ENCODE measurements around the gene SH2D7. TPM values are rescaled to one million over a fixed set of nuclear protein-coding genes. Genes with fewer than 3 reads are reported as not detected.

Gene SH2D7
- polyA plus RNA-seq, 2 of the 4 experiments (the other 2 are of a cell fraction): not detected

DNA sequence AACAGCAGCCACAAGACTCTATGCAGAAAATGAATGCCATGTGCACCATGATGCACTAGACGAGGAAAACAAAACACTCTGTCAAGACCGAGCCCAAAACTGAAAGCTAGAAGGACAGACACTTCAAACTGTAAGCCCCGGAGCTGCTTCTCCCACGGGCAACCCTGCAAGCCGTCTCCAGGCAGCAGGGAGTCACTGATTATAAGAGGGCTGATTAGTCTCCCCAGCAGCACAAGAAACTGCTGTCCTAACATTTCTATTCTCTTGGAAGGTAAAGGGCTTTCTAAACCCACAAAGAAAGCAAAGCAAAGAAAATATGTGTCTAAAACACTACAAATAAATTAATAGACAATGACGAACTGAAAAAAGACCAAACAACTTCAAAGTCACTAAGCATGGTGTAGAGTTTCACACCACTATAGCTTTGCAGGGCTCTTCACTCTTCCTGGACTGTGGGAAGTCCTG, 30.4 kb upstream of the SH2D7 start (continued):
- TF ChIP-seq, protein P1, sequence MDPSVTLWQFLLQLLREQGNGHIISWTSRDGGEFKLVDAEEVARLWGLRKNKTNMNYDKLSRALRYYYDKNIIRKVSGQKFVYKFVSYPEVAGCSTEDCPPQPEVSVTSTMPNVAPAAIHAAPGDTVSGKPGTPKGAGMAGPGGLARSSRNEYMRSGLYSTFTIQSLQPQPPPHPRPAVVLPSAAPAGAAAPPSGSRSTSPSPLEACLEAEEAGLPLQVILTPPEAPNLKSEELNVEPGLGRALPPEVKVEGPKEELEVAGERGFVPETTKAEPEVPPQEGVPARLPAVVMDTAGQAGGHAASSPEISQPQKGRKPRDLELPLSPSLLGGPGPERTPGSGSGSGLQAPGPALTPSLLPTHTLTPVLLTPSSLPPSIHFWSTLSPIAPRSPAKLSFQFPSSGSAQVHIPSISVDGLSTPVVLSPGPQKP (IDR thresholded peaks at IDR 0.05; ENCODE audit: low read depth, low read length): no peak

DNA sequence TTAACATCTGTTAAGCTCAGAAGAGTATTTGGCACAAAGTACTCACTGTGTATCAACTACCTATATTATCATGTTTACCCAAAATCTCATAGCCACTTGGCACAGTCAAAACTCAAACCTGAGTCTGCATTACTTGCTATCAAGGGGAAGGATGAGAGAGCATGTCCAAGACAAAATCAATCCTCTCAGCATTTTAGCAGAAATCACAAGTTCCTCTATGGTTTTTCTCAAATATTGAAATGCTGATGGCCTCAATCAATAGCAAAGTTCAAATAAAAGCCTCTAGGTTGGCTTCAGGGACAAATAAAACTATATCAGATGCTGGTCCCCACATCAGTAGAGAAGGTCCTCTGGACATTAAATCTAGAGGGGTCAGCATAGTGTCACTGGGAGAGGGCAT, 29.1 kb upstream of the SH2D7 start:
- Histone ChIP-seq H3K4me1 (peaks cover 40% of the 10 kb centered on the region), H3K9me3 (no peaks in the 10 kb centered on the region), H3K4me2 (no peak overlapping the region), H3K27ac (no peak overlapping the region), H3K4me3 (no peak overlapping the region)
- ATAC-seq (no peak), DNase-seq (ENCODE audit: low read depth in 1 of 2, low spot score in 1 of 2) (no peak), FAIRE-seq (no peak)
- POLR2A ChIA-PET: no interaction called here
- CTCF ChIA-PET: interaction anchor here (1.2 to 2.0 kb wide), 3 partner anchors 13 to 46 kb away, joined by 3 to 8 read pairs (median 5); no protein-coding TSS in a partner anchor
- no peak for TF ChIP-seq FOSL2 (IDR thresholded peaks at IDR 0.05)
- TF ChIP-seq FOSL2 (CRISPR knock-in tag; IDR thresholded peaks at IDR 0.05): no peak
- TF ChIP-seq CHD2 (IDR thresholded peaks at IDR 0.05; ENCODE audit: low read length, partially characterized antibody): no peak
- TF ChIP-seq MYC (IDR thresholded peaks at IDR 0.05; ENCODE audit: borderline replicate concordance, low read length): no peak
- no peak for TF ChIP-seq RAD21 (conservative IDR thresholded peaks at IDR 0.05 in 1 of 2, IDR thresholded peaks at IDR 0.05 in 1 of 2)
- TF ChIP-seq HOXB5 (CRISPR knock-in tag; IDR thresholded peaks at IDR 0.05): no peak
- no peak for TF ChIP-seq EHF (CRISPR knock-in tag; IDR thresholded peaks at IDR 0.05)
- no peak for TF ChIP-seq SMC3 (IDR thresholded peaks at IDR 0.05)
- TF ChIP-seq SREBF2 (IDR thresholded peaks at IDR 0.05): no peak
- no peak for TF ChIP-seq ZFP36 (IDR thresholded peaks at IDR 0.05; ENCODE audit: borderline replicate concordance, partially characterized antibody)
- TF ChIP-seq RARB (CRISPR knock-in tag; IDR thresholded peaks at IDR 0.05): no peak
- TF ChIP-seq, protein P2, sequence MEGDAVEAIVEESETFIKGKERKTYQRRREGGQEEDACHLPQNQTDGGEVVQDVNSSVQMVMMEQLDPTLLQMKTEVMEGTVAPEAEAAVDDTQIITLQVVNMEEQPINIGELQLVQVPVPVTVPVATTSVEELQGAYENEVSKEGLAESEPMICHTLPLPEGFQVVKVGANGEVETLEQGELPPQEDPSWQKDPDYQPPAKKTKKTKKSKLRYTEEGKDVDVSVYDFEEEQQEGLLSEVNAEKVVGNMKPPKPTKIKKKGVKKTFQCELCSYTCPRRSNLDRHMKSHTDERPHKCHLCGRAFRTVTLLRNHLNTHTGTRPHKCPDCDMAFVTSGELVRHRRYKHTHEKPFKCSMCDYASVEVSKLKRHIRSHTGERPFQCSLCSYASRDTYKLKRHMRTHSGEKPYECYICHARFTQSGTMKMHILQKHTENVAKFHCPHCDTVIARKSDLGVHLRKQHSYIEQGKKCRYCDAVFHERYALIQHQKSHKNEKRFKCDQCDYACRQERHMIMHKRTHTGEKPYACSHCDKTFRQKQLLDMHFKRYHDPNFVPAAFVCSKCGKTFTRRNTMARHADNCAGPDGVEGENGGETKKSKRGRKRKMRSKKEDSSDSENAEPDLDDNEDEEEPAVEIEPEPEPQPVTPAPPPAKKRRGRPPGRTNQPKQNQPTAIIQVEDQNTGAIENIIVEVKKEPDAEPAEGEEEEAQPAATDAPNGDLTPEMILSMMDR (IDR thresholded peaks at IDR 0.05): no peak
- TF ChIP-seq RFX5 (IDR thresholded peaks at IDR 0.05): no peak
- no peak for TF ChIP-seq MAZ (IDR thresholded peaks at IDR 0.05; ENCODE audit: borderline replicate concordance, low read depth, low read length)
- no peak for TF ChIP-seq CHD4 (IDR thresholded peaks at IDR 0.05; ENCODE audit: borderline replicate concordance)
- TF ChIP-seq, protein P3, sequence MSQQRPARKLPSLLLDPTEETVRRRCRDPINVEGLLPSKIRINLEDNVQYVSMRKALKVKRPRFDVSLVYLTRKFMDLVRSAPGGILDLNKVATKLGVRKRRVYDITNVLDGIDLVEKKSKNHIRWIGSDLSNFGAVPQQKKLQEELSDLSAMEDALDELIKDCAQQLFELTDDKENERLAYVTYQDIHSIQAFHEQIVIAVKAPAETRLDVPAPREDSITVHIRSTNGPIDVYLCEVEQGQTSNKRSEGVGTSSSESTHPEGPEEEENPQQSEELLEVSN (IDR thresholded peaks at IDR 0.05; ENCODE audit: borderline replicate concordance, low read depth): no peak
- TF ChIP-seq CBX2 (IDR thresholded peaks at IDR 0.05; ENCODE audit: borderline replicate concordance, low read depth): no peak

DNA sequence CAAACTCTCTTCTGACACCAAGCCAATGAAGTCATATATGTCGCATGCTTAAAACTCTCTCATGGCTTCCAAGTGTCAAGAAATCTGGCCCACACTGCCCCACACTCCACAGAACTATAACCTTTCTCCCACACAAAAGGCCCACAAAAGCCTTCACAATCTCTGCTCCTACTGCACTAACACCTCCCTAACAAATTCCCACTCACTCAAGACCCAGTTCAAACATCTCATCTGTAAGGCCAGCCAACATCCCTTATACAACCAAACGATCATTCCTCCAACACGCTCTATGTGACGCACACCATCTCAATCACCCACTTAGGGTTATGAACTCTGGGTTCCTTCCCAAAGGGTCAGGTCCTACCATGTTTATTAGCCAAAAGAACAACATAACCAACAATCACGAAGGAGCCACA, 28.4 kb upstream of the SH2D7 start:
- H3K4me3 ChIP-seq: no peak overlapping the region
- no peak overlapping the region for H3K4me2 ChIP-seq
- no peak overlapping the region for H3K27ac ChIP-seq
- DNase-seq (ENCODE audit: low read depth in 1 of 2, low spot score in 1 of 2) (no peak), FAIRE-seq (no peak), ATAC-seq (no peak)
- ChIA-PET POLR2A (no interaction called here), CTCF (no interaction called here)
- 94% methylated on average over 5 of the region's 5 CpGs for WGBS (ENCODE audit: missing lambda C conversion rate)
- H3K9me3 ChIP-seq: no peaks in the 10 kb centered on the region
- no peak for TF ChIP-seq SMC3 (IDR thresholded peaks at IDR 0.05)
- no peak for TF ChIP-seq JUNB (IDR thresholded peaks at IDR 0.05)
- no peak for TF ChIP-seq HOXB5 (CRISPR knock-in tag; IDR thresholded peaks at IDR 0.05)
- no peak for TF ChIP-seq CHD2 (IDR thresholded peaks at IDR 0.05; ENCODE audit: low read length, partially characterized antibody)
- H3K4me1 ChIP-seq: peaks cover 41% of the 10 kb centered on the region

Measured in A549 (cell line).